PC-9 (cell line): ENCODE results near the gene GID8. TPM values are rescaled to one million over a fixed set of nuclear protein-coding genes. Genes with fewer than 3 reads are reported as not detected.

Experiments used
- BruUV-seq: library from RNA; stranded (reverse); fragments of 400-500 nt; replicated peaks from 2 replicates; lab custom pipeline; 2021; lab: Mats Ljungman, UMichigan
- CTCF ChIA-PET: fragments of 300-600 bp; sonication (Branson Sonifier 250); formaldehyde crosslinking; loops from one replicate; lab custom pipeline; 2022; ENCODE audit warnings: antibody characterized with exemption; lab: Charles Lee
- POLR2A ChIA-PET: fragments of 300-600 bp; sonication (Branson Sonifier 250); formaldehyde crosslinking; loops from one replicate; lab custom pipeline; 2022; ENCODE audit warnings: antibody characterized with exemption; ENCODE audit not compliant: unreplicated experiment; lab: Charles Lee
- DNase-seq, 2 experiments: peaks; one replicate each; pipeline versions ENCODE4 v3.0.0 to v3.0.0-alpha.2; 2015 to 2022; ENCODE audit warnings: mixed read lengths in 1 of 2
- H2AFZ ChIP-seq: fragments of 200-600 bp; sonication (generic); 2 replicates; pipeline ENCODE4 v1.8.1; 2017; ENCODE audit warnings: antibody characterized with exemption
- H3F3A ChIP-seq: fragments of 200-600 bp; sonication (generic); 2 replicates; pipeline ENCODE4 v1.8.1; 2017; ENCODE audit warnings: antibody characterized with exemption, mild to moderate bottlenecking, low read depth; ENCODE audit not compliant: insufficient read depth
- H3K27ac ChIP-seq: fragments of 200-600 bp; sonication (generic); 2 replicates; pipeline ENCODE4 v1.6.1; 2016; ENCODE audit warnings: mixed run types
- H3K27me3 ChIP-seq: fragments of 200-600 bp; sonication (generic); 2 replicates; pipeline ENCODE4 v1.6.1; 2016; ENCODE audit warnings: low read depth, mixed run types; ENCODE audit not compliant: insufficient read depth
- H3K36me3 ChIP-seq: fragments of 200-600 bp; sonication (generic); 2 replicates; pipeline ENCODE4 v1.6.1; 2016; ENCODE audit warnings: low read depth, mixed run types
- H3K4me1 ChIP-seq: fragments of 200-600 bp; sonication (generic); replicated peaks from 2 replicates; pipeline ENCODE4 v1.6.1; 2016; ENCODE audit warnings: mixed run types; ENCODE audit not compliant: insufficient read depth
- H3K4me2 ChIP-seq: fragments of 200-600 bp; sonication (generic); 2 replicates; pipeline ENCODE4 v1.6.1; 2017; ENCODE audit warnings: mixed run types
- H3K4me3 ChIP-seq: fragments of 200-600 bp; sonication (generic); 2 replicates; pipeline ENCODE4 v1.6.1; 2016; ENCODE audit warnings: mixed run types
- H3K79me2 ChIP-seq: fragments of 200-600 bp; sonication (generic); 2 replicates; pipeline ENCODE4 v1.6.1; 2017; ENCODE audit warnings: low read depth, mixed run types
- H3K9me2 ChIP-seq: fragments of 200-600 bp; sonication (generic); 2 replicates; pipeline ENCODE4 v1.8.1; 2017; ENCODE audit warnings: mild to moderate bottlenecking; ENCODE audit not compliant: insufficient read depth
- H3K9me3 ChIP-seq: fragments of 200-600 bp; sonication (generic); 2 replicates; pipeline ENCODE4 v1.8.1; 2016; ENCODE audit warnings: low read depth; ENCODE audit not compliant: insufficient read depth
- H4K20me1 ChIP-seq: fragments of 200-600 bp; sonication (generic); 2 replicates; pipeline ENCODE4 v1.8.1; 2017; ENCODE audit not compliant: insufficient read depth
- CTCF ChIP-seq: fragments of 200-600 bp; sonication (generic); conservative IDR thresholded peaks from 2 replicates; pipeline ENCODE4 v1.6.1; 2017; ENCODE audit warnings: mixed run types, antibody characterized with exemption, mild to moderate bottlenecking, moderate library complexity
- EZH2 ChIP-seq: fragments of 200-600 bp; sonication (generic); IDR thresholded peaks from 2 replicates; pipeline ENCODE4 v1.8.0; 2017; ENCODE audit warnings: antibody characterized with exemption, low read depth
- intact Hi-C: fragments of 100-400 bp; cut with micrococcal nuclease; formaldehyde crosslinking; loops from one replicate; pipeline ENCODE4 v1.10.0; 2022; ENCODE audit not compliant: unreplicated experiment
- total RNA-seq: library from RNA; stranded (reverse); gene quantifications from 2 replicates; pipeline ENCODE4 v1.2.3, GENCODE V29; 2021

The GID8 gene
- total RNA-seq, 1 experiment from 2014 or later = 45.7 TPM

- peaks cover 94% of the 10 kb centered on the region for H3K79me2 ChIP-seq
- no peak overlapping the region for H3K4me3 ChIP-seq
- intact Hi-C loops = loop anchor here (5.0 kb wide), 1 partner anchor 73 kb away; the partner anchor contains the start of gene TCFL5
- H2AFZ ChIP-seq = no peak overlapping the region
- H3K9me2 ChIP-seq = no peaks in the 10 kb centered on the region
- H3K27ac ChIP-seq = no peak overlapping the region
- no TSS peak for BruUV-seq
- no peaks in the 10 kb centered on the region for H3K27me3 ChIP-seq
- peak overlapping the region; percentile 84; the same call in 1 of the 2 replicates for H3K4me2 ChIP-seq
- H3K9me3 ChIP-seq = no peaks in the 10 kb centered on the region
- TF ChIP-seq CTCF = no peak
- no peak for TF ChIP-seq EZH2
- ChIA-PET CTCF (interaction anchor here (0.9 kb wide), 1 partner anchor 15 kb away, joined by 3 read pairs; no protein-coding TSS in a partner anchor), POLR2A (no interaction called here)
- DNase-seq = no peak
- H3K36me3 ChIP-seq = peaks cover 3% of the 10 kb centered on the region; the same call in 1 of the 2 replicates
- H3K4me1 ChIP-seq = peaks cover 19% of the 10 kb centered on the region
- peaks cover 70% of the 10 kb centered on the region for H4K20me1 ChIP-seq
- H3F3A ChIP-seq = peaks cover 23% of the 10 kb centered on the region
Observed at GRCh38 chr20:62935204-62935967, 2.6 kb upstream of the GID8 start.

DNA sequence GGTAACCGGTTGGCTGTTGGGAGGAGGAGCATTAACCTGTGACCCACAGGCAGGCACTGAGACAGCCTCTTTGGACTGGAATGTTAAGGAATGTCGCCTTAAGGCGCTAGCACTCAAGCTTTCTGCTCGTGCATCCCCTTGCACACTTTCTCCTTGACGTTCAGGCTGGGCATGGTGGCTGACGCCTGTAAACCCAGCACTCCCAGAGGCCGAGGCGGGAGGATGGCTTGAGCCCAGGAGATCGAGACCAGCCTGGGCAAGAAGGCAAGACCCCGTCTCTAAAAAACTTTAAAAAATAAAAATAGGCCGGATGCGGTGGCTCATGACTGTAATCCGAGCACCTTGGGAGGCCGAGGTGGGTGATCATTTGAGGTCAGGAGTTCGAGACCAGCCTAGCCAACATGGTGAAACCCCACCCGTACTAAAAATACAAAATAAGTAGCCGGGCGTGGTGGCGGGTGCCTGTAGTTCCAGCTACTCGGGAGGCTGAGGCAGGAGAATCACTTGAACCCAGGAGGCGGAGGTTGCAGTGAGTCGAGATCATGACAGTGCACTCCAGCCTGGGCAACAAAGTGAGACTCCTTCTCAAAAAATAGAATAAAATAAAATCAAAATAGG is 1.9 kb upstream of the GID8 start:
- TF ChIP-seq EZH2 (no peak), CTCF (no peak)
- ChIA-PET POLR2A (no interaction called here), CTCF (no interaction called here)
- Histone ChIP-seq H4K20me1 (peaks cover 70% of the 10 kb centered on the region), H3K27me3 (no peaks in the 10 kb centered on the region), H3K4me3 (peak overlapping the region; percentile 99; the same call in 1 of the 2 replicates), H3K79me2 (peaks cover 94% of the 10 kb centered on the region), H2AFZ (no peak overlapping the region), H3K4me1 (peaks cover 19% of the 10 kb centered on the region), H3K27ac (no peak overlapping the region), H3K9me2 (no peaks in the 10 kb centered on the region), H3K4me2 (peak overlapping the region; percentile 84), H3K9me3 (no peaks in the 10 kb centered on the region), H3F3A (peaks cover 16% of the 10 kb centered on the region; the same call in 1 of the 2 replicates), H3K36me3 (peaks cover 7% of the 10 kb centered on the region; the same call in 1 of the 2 replicates)
- DNase-seq = no peak
- intact Hi-C loops = loop anchor here (5.0 kb wide), 1 partner anchor 74 kb away; the partner anchor contains the start of gene TCFL5
- no TSS peak for BruUV-seq
